BLaER1 treated with 17β-estradiol and CSF1 and Interleukin-3, amounts not matched to agents 10 nM and 100 nM (cell line): ENCODE results near the gene FAM120A.
A peak's percentile ranks its signal among the peaks of the same experiment; 100 is the strongest.

Experiments
- H3K27ac ChIP-seq, 11 experiments: shearing (Covaris generic); formaldehyde crosslinking; 2 replicates each; pipeline ENCODE4 v1.8.1; 2022
- H3K27me3 ChIP-seq, 11 experiments: shearing (Covaris generic); formaldehyde crosslinking; 2 replicates each; pipeline ENCODE4 v1.8.1; 2022
- H3K36me3 ChIP-seq, 11 experiments: shearing (Covaris generic); formaldehyde crosslinking; 2 replicates each; pipeline ENCODE4 v1.8.1; 2022
- H3K4me1 ChIP-seq, 10 experiments: shearing (Covaris generic); formaldehyde crosslinking; 2 replicates each; pipeline ENCODE4 v1.8.1; 2022
- H3K4me2 ChIP-seq, 11 experiments: shearing (Covaris generic); formaldehyde crosslinking; 2 replicates each; pipeline ENCODE4 v1.8.1; 2022
- H3K4me3 ChIP-seq, 10 experiments: shearing (Covaris generic); formaldehyde crosslinking; 2 replicates each; pipeline ENCODE4 v1.8.1; 2022
- H3K9ac ChIP-seq, 11 experiments: shearing (Covaris generic); formaldehyde crosslinking; 2 replicates each; pipeline ENCODE4 v1.8.1; 2022
- H3K9me3 ChIP-seq, 11 experiments: shearing (Covaris generic); formaldehyde crosslinking; replicated peaks in 1 of 11; 2 replicates each; pipeline ENCODE4 v1.8.1; 2022
- H4K20me1 ChIP-seq, 11 experiments: shearing (Covaris generic); formaldehyde crosslinking; 2 replicates each; pipeline ENCODE4 v1.8.1; 2022
- Cebpa-rat ChIP-seq, 11 experiments: shearing (Covaris generic); IDR thresholded peaks; 2 replicates each; pipeline ENCODE4 v1.8.1; 2022

FAM120A gene

DNA sequence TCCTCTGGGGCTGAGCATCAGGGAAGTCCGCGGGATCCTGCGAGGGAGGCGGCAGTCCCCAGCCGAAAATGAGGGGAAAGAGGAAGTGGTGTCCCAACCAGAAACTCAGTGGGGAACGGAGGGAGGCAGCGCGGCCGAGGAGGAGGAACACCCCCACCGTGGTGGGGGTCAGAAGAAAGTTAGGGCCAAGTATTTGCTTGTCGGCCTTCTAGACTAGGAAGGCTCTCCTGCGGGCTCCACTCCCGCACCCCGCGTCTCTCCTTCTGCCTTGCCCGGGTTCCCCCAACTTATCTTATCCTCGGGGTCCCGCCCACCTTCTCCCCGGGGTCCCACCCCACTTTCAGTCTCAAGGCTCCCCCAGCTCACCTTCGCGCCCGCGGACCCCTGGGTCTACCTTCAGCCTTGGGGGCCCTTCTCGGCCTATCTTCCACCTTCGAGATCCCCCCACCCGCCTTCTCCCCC, 124.3 kb downstream of the FAM120A start:
- peak overlapping the region; percentile 83 to 100 (median 99) for H3K4me2 ChIP-seq
- peaks cover 0 to 6% (median 0%) of the 10 kb centered on the region in 11 experiments; a peak in 3 of 22 replicates for H3K36me3 ChIP-seq
- TF ChIP-seq Cebpa-rat (IDR thresholded peaks at IDR 0.05) = no peak
- peak overlapping the region; percentile 95 to 100 (median 97) for H3K9ac ChIP-seq
- H3K27ac ChIP-seq = peak overlapping the region; percentile 92 to 99 (median 96)
- H3K4me1 ChIP-seq = peaks cover 33 to 62% (median 49%) of the 10 kb centered on the region in 10 experiments
- H3K4me3 ChIP-seq = peak overlapping the region; percentile 77 to 92 (median 88)
- peaks cover 8 to 12% (median 10%) of the 10 kb centered on the region in 11 experiments for H3K9me3 ChIP-seq
- H3K27me3 ChIP-seq = no peaks in the 10 kb centered on the region
- H4K20me1 ChIP-seq = peaks cover 14 to 38% (median 31%) of the 10 kb centered on the region in 11 experiments; a peak in 21 of 22 replicates

DNA sequence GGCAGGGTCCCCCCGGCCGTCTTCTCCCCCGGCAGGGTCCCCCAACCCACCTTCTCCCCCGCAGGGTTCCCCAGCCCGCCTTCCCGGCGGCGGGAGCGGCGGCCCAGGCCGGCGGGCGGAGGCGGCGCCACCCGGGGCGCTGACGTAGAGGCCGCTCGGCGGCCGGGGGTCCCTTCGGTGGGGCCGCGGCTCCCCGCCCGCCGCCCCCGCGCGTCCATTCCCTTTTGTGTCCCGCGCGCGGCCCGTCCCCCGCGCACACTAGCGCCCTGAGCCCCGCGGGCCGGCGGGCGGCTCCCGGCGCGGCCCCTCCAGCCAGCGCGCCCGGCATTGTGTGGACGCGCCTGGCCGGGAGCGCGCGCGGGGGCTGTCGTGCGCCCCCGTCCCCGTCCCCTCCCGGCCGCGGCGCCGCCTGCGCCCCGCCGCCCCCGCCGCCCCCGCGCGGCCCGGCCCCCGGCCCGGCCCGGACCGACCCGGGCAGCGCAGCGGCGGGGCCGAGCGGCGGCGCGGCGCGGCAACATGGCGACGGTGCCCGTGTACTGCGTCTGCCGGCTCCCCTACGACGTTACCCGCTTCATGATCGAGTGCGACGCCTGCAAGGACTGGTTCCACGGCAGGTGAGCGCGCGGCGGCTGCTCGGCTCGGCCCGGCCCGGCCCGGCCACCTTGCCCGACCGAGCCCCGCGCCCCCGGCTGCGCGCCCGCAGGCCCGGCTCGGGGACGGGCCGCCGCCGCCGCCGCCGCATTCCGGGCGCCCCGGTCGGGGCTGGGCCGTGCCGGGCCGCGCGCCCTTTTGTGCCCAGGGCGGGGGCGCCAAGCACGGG, 125.0 kb downstream of the FAM120A start, which contains the start of gene PHF2:
PHF2 (plus strand) TSS at position 327 of the 820 bp plus-strand sequence; CDS start at position 517, 190 bp downstream.
- H3K27me3 ChIP-seq = no peaks in the 10 kb centered on the region

DNA sequence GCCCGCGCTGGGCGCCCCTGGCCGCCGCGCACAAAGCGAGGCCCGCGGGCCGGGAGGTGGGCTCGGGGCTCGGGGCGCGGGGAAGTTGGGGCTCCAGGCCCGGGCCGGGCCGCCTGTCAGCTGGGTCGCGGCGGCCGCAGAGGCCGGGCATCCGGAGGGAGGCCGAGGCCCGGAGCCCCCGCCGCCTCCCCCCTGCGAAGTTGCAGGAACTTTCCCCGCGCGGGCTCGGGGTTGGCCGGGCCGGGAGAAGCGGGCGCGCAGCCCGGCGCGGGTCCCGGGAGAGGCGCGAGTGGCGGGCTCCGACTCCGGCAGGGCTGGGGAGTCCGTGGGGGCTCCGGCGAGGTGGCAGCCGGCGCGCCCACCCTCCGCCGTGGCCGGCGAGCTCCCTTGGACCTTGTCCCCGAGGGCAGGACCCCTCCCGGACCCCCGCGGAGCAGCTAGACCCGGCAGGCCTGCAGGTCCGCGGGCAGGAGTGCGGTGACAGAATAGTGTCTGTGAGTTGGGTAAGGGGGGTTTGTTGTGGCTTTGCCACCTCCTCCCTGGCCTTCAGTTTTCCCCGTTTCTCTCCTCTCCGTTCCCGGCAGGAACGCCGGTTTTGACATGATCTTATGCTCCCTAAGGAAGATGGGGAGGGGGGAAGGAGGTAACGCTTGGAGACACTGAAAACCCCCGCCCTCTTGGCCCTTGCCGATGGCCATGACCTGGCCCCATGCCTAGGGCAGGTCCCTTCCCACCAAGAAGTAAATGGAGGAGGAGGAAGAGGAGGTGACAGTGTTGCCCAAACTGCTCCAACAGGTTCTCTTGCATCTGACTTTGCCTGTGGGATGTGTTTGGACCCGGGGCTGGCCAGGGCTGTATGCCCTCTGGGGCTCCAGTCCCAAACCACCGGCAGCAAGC, 125.8 kb downstream of the FAM120A start:
- Histone ChIP-seq H3K27ac (peak overlapping the region; percentile 92 to 99 (median 96)), H3K9me3 (peaks cover 0 to 2% (median 0%) of the 10 kb centered on the region in 11 experiments; a peak in 1 of 22 replicates), H3K36me3 (0 out of 22 replicates have a peak, but pooled peaks cover 0 to 6% (median 0%) of the 10 kb centered on the region in 11 experiments), H3K4me1 (peaks cover 36 to 62% (median 56%) of the 10 kb centered on the region in 10 experiments), H3K27me3 (no peaks in the 10 kb centered on the region), H3K4me3 (peak overlapping the region; percentile 77 to 92 (median 88)), H4K20me1 (peaks cover 29 to 53% (median 46%) of the 10 kb centered on the region in 11 experiments; a peak in 21 of 22 replicates), H3K9ac (peak overlapping the region; percentile 95 to 100 (median 97)), H3K4me2 (peak overlapping the region; percentile 92 to 99 (median 98))
- no peak for TF ChIP-seq Cebpa-rat (IDR thresholded peaks at IDR 0.05)

More for the DNA sequence above, 125.0 kb downstream of the FAM120A start, which contains the start of gene PHF2:
- Histone ChIP-seq H3K4me2 (peak within 1 kb of the TSS; percentile 98 to 100 (median 99)), H3K9me3 (peaks cover 1 to 6% (median 3%) of the 10 kb centered on the region in 11 experiments; a peak in 20 of 22 replicates), H3K9ac (peak within 1 kb of the TSS; percentile 95 to 100 (median 97)), H3K4me1 (peaks cover 33 to 62% (median 53%) of the 10 kb centered on the region in 10 experiments), H3K4me3 (peak within 1 kb of the TSS; percentile 77 to 92 (median 88)), H3K27ac (peak within 1 kb of the TSS; percentile 92 to 99 (median 96)), H3K36me3 (no peaks in the 10 kb centered on the region; a peak in 1 of 22 replicates), H4K20me1 (peaks cover 20 to 44% (median 38%) of the 10 kb centered on the region in 11 experiments; a peak in 21 of 22 replicates)
- TF ChIP-seq Cebpa-rat (IDR thresholded peaks at IDR 0.05) = no peak

DNA sequence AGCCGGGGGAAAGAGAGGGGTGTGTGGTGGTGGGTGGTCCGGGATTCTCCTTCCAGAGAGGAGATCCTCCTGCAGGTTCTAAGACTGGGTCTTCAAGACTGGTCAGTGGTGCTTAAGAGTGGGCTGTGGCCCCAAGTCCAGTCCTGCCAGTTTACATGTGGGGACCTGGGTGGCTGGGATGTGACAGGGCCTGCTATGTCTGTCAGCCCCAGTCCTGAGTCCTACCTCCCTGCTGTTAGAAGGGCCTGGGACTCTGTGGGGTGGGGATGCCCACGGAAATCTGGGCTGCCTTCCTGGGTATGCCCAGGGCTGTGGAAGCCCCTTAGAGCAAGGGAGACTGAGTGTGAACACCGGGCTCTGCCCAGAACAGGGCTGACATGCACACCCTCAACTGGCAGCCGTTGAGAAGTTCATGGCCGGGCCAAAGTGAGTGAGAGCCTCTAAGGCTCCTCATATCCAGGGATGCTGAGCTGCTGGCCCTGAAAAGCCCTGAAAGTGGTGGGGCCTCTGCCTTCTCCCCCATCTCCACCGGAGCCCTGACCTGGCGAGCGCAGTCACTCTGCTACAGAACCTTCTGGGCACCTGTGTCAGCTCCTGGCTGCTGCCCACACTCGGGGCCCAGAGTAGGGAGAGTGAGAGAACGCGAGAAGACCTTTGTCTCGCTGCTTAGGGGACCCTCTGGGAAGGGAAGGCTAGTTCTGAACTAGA, 126.6 kb downstream of the FAM120A start:
- peaks cover 30 to 59% (median 48%) of the 10 kb centered on the region in 11 experiments; a peak in 21 of 22 replicates for H4K20me1 ChIP-seq
- peaks cover 39 to 64% (median 58%) of the 10 kb centered on the region in 10 experiments for H3K4me1 ChIP-seq

DNA sequence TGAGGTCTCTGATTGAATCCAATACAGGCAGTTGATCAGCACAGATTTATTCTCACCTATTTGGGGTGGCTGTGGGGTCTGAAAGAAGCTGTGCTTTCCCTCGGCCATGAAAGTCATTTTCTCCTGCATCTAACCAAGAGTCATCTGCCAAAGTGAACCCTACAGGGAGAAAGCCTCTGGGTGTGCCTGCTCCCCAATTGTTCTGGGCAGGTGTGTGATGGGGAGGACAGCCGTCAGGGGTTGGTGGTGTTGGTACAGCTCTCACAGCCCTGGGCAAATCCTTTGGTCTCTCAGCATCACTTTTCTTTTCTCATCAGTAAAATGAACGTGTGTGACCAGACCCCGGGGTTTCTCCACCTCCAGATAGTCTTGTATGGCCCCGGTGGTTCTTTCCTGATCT, 127.4 kb downstream of the FAM120A start:
- Histone ChIP-seq H3K9ac (peak overlapping the region in 8 of 11 experiments; percentile 95 to 100 (median 97); a peak in 10 of 22 replicates), H3K9me3 (peaks cover 9 to 17% (median 12%) of the 10 kb centered on the region in 11 experiments), H3K36me3 (peaks cover under 1 to 14% (median 8%) of the 10 kb centered on the region in 11 experiments; a peak in 17 of 22 replicates), H3K27ac (no peak overlapping the region), H4K20me1 (peaks cover 30 to 59% (median 48%) of the 10 kb centered on the region in 11 experiments; a peak in 21 of 22 replicates), H3K4me3 (peak overlapping the region in 1 of 10 experiments; percentile 89; a peak in 1 of 20 replicates), H3K4me1 (peaks cover 39 to 62% (median 56%) of the 10 kb centered on the region in 10 experiments), H3K27me3 (no peaks in the 10 kb centered on the region), H3K4me2 (peak overlapping the region; percentile 92 to 99 (median 98))
- TF ChIP-seq Cebpa-rat (IDR thresholded peaks at IDR 0.05) = no peak

More for the DNA sequence above, 126.6 kb downstream of the FAM120A start:
- H3K36me3 ChIP-seq = peaks cover 0 to 8% (median under 1%) of the 10 kb centered on the region in 11 experiments; a peak in 9 of 22 replicates
- H3K27ac ChIP-seq = peak overlapping the region; percentile 92 to 99 (median 96); a peak in 19 of 22 replicates
- peak overlapping the region; percentile 95 to 100 (median 97) for H3K9ac ChIP-seq
- no peaks in the 10 kb centered on the region for H3K27me3 ChIP-seq
- H3K4me3 ChIP-seq = peak overlapping the region; percentile 77 to 92 (median 88)
- H3K9me3 ChIP-seq = peaks cover 2 to 10% (median 5%) of the 10 kb centered on the region in 11 experiments; a peak in 20 of 22 replicates
- no peak for TF ChIP-seq Cebpa-rat (IDR thresholded peaks at IDR 0.05)
- peak overlapping the region; percentile 92 to 99 (median 98) for H3K4me2 ChIP-seq

DNA sequence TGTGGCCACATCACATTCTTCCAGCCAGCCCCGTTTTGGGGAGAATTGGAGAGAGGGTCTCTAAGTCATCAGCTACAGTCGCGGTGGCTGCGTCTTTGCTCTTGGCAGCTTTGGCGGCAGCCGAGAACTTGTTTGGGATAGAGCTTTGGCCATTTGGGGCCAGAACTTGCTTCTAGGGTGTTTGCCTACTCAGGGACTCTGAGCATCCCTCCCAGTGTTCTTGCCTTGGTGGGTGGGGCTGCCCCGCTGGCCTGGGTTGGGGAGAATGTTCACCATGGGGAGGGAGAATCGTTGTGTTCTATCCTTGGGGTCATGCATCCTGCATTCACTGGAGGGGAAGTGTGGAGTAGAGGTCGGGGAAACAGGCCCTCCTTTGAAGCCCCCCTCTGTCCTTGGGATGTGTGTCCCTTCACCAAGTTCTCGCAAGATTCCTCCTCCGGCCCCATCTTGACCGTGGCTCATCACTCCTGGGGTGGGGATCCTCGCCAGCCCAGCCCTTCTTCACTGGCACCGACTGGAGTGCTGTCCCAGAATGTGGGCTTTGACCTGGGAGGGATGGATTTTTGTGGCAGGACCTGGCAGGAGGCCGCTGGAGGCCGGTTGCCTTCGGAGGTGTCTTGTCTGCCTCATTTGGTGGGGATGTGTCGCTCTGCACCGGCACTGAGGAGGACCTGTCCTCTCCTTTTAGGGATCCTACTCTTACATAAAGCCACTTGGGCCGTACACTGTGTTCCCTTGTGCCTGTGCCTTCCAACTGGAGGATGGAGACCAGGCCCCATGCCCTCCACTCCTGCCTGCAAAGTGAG, 128.4 kb downstream of the FAM120A start:
- peaks cover 30 to 51% (median 48%) of the 10 kb centered on the region in 10 experiments for H3K4me1 ChIP-seq
- H3K9me3 ChIP-seq = peaks cover 20 to 28% (median 23%) of the 10 kb centered on the region in 11 experiments
- H3K4me2 ChIP-seq = peak overlapping the region in 6 of 11 experiments; percentile 1 to 99 (median 65); a peak in 7 of 22 replicates
- peaks cover 30 to 59% (median 49%) of the 10 kb centered on the region in 11 experiments; a peak in 21 of 22 replicates for H4K20me1 ChIP-seq
- H3K27ac ChIP-seq = no peak overlapping the region
- H3K9ac ChIP-seq = 0 out of 22 replicates have a peak overlapping the region, but pooled peaks of 1 of the 11 experiments have one; percentile 1
- H3K36me3 ChIP-seq = peaks cover 11 to 23% (median 18%) of the 10 kb centered on the region in 11 experiments
- no peaks in the 10 kb centered on the region for H3K27me3 ChIP-seq
- no peak overlapping the region for H3K4me3 ChIP-seq
- TF ChIP-seq Cebpa-rat (IDR thresholded peaks at IDR 0.05) = no peak
